GM12874 (cell line): Measurements from ENCODE around the gene NFIC.

Experiments
- CTCF ChIP-seq: IDR thresholded peaks from 2 replicates; pipeline ENCODE4 v1.5.1; 2011; ENCODE audit warnings: low read depth, mild to moderate bottlenecking, control low read depth, low read length, moderate library complexity; ENCODE audit not compliant: insufficient read depth

Gene NFIC

GRCh38 chr19:3322199-3322978 is 44.0 kb upstream of the NFIC start:
- TF ChIP-seq CTCF, result no peak

GRCh38 chr19:3323026-3323425 is 43.4 kb upstream of the NFIC start:
- TF ChIP-seq CTCF, result no peak

DNA sequence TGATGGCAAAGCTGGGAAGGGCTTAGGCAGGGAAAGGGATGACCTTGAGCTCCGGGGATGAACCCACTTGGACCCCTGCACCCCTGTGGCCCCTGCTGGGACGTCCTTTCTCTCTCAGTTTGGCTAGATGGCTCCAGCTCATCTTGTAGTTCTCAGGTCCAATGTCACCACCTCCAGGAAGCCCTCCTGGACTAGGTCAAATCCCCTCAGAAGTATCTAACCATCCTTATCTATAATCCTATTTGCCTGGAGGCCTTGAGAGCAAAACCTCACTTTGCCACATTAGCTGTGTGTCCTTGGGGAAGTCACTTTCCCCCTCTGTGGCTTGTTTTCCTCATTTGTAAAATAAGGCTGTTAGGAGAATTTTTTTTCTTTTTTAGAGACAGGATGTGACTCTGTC is 42.7 kb upstream of the NFIC start:
- no peak for TF ChIP-seq CTCF

DNA sequence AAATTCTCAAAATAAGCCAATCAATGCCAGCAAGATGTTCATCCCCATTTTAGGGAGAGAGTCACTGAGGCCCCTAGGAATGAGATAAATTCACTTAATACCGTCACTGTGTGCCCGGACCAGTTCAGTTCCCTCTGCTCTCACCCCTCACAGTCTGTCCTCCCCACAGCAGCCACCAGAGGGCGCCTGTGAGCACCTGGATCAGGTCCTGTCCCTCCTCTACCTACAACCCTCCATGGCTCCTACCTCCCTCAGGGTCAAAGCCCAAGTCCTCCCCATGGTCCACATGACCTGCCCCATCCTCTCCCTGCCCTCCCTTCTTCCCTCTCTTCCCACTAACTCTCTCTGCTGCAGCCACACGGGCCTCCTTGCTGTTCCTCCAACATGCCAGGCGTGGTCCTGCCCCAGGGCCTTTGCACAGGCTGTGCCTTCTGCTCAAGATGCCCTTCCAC is 42.0 kb upstream of the NFIC start:
- TF ChIP-seq CTCF, result peak; percentile 91

GRCh38 chr19:3325451-3325850 is 40.9 kb upstream of the NFIC start:
- no peak for TF ChIP-seq CTCF

GRCh38 chr19:3328743-3329142 is 37.6 kb upstream of the NFIC start:
- no peak for TF ChIP-seq CTCF

DNA sequence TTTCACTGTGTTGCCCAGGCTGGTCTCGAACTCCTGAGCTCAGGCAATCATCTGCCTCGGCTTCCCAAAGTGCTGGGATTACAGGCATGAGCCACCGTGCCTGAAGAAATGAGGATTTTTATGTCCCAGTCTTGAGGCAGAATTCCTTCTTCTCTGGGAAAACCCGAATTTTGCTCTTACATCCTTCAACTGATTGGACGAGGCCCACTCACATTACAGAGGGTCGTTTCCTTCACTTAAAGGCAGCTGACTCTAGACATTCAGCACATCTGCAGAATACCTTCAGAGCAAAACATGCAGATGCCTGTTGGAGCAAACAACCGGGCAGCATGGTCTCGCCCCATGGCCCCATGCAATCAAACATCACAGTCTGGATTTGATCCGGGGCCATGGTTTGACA is 36.3 kb upstream of the NFIC start:
- TF ChIP-seq CTCF, result no peak
